SK-N-SH treated with all-trans-retinoic acid at 6 μM for 48 hours (cell line): ENCODE measurements around the gene RND3.

Experiments
- ARNTL ChIP-seq: fragments of 450-650 bp; formaldehyde crosslinking; IDR thresholded peaks from 2 replicates; pipeline ENCODE4 v1.5.0; 2020; ENCODE audit warnings: low read depth, mild to moderate bottlenecking, moderate library complexity, borderline replicate concordance
- BACH2 ChIP-seq: fragments of 250-450 bp; sonication (Bioruptor Pico); IDR thresholded peaks from 2 replicates; pipeline ENCODE4 v1.9.0; 2021; ENCODE audit warnings: mild to moderate bottlenecking, borderline replicate concordance
- CSDC2 ChIP-seq: fragments of 250-450 bp; sonication (Bioruptor Pico); IDR thresholded peaks from 2 replicates; pipeline ENCODE4 v1.5.0; 2020; ENCODE audit warnings: mild to moderate bottlenecking, moderate library complexity
- ESRRG ChIP-seq: fragments of 250-450 bp; sonication (Bioruptor Pico); IDR thresholded peaks from 2 replicates; pipeline ENCODE4 v1.6.1; 2021; ENCODE audit warnings: mild to moderate bottlenecking
- ISL1 ChIP-seq: fragments of 250-450 bp; sonication (Bioruptor Pico); IDR thresholded peaks from 2 replicates; pipeline ENCODE4 v2.1.2; 2022; ENCODE audit warnings: mild to moderate bottlenecking, moderate library complexity
- PPARA ChIP-seq: fragments of 250-450 bp; sonication (Bioruptor Pico); IDR thresholded peaks from 2 replicates; pipeline ENCODE4 v1.5.0; 2020; ENCODE audit warnings: mild to moderate bottlenecking, borderline replicate concordance
- RARB ChIP-seq: fragments of 250-450 bp; sonication (Bioruptor Pico); IDR thresholded peaks from 2 replicates; pipeline ENCODE4 v1.8.0; 2021; ENCODE audit warnings: mild to moderate bottlenecking, moderate library complexity
- SNAI2 ChIP-seq: fragments of 250-450 bp; sonication (Bioruptor Pico); IDR thresholded peaks from 2 replicates; pipeline ENCODE4 v1.5.0; 2020; ENCODE audit warnings: mild to moderate bottlenecking, moderate library complexity
- TCF4 ChIP-seq: fragments of 250-450 bp; sonication (Bioruptor Pico); IDR thresholded peaks from 2 replicates; pipeline ENCODE4 v1.8.0; 2021; ENCODE audit warnings: mild to moderate bottlenecking, moderate library complexity, borderline replicate concordance
- TOX ChIP-seq: fragments of 250-450 bp; sonication (Bioruptor Pico); IDR thresholded peaks from 2 replicates; pipeline ENCODE4 v1.8.0; 2021; ENCODE audit warnings: mild to moderate bottlenecking, moderate library complexity, borderline replicate concordance
- TF ChIP-seq, protein P1 (sequence below): fragments of 250-450 bp; sonication (Bioruptor Pico); IDR thresholded peaks from 2 replicates; pipeline ENCODE4 v1.5.1; 2020; ENCODE audit warnings: low read depth, mild to moderate bottlenecking, moderate library complexity
- TF ChIP-seq, protein P2 (sequence below): fragments of 250-450 bp; sonication (Bioruptor Pico); IDR thresholded peaks from 2 replicates; pipeline ENCODE4 v1.5.0; 2020; ENCODE audit warnings: mild to moderate bottlenecking, moderate library complexity
- TF ChIP-seq, protein P3 (sequence below): fragments of 250-450 bp; sonication (Bioruptor Pico); IDR thresholded peaks from 2 replicates; pipeline ENCODE4 v1.8.0; 2020; ENCODE audit warnings: mild to moderate bottlenecking, moderate library complexity, borderline replicate concordance

DNA sequence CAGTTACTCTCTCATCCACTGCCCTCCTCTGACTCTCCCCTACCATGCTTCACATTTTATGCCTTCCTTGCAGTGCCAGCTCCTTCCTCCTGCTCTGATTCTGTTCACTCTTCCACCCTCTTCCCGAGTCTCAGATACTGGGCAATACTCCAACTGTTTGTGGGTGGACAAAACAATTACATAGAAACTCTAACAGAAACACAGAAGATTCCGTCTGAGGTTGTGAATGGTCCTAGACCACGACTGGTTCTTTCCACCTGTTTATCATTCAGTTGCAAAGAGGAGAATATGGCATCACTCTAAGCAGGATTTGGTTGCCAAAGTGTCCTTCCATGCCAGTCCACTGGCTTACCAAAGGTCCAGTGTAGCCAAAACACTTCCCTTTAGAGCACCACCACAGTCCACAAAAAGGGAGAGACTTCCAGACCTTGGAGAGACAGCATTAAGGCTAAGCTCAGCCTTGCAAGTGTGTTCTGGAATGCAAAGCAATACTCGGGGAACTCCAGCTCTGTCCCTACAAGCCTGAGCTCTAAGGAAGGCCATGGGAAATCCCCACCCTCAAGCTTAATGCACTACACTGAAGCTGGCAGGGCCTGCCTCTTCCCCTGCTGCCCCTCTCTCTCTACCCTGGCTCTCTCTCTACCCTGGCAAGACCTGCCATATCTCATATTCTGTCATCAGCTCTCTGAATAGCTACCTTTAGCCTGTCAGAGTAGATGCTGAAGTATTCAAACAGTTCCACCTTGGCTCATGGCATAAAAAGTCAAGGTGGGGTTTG is 33.6 kb upstream of the RND3 start:
- TF ChIP-seq BACH2 (CRISPR knock-in tag), result no peak
- TF ChIP-seq, protein P1, sequence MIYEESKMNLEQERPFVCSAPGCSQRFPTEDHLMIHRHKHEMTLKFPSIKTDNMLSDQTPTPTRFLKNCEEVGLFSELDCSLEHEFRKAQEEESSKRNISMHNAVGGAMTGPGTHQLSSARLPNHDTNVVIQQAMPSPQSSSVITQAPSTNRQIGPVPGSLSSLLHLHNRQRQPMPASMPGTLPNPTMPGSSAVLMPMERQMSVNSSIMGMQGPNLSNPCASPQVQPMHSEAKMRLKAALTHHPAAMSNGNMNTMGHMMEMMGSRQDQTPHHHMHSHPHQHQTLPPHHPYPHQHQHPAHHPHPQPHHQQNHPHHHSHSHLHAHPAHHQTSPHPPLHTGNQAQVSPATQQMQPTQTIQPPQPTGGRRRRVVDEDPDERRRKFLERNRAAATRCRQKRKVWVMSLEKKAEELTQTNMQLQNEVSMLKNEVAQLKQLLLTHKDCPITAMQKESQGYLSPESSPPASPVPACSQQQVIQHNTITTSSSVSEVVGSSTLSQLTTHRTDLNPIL (CRISPR knock-in tag), result no peak
- TF ChIP-seq, protein P2, sequence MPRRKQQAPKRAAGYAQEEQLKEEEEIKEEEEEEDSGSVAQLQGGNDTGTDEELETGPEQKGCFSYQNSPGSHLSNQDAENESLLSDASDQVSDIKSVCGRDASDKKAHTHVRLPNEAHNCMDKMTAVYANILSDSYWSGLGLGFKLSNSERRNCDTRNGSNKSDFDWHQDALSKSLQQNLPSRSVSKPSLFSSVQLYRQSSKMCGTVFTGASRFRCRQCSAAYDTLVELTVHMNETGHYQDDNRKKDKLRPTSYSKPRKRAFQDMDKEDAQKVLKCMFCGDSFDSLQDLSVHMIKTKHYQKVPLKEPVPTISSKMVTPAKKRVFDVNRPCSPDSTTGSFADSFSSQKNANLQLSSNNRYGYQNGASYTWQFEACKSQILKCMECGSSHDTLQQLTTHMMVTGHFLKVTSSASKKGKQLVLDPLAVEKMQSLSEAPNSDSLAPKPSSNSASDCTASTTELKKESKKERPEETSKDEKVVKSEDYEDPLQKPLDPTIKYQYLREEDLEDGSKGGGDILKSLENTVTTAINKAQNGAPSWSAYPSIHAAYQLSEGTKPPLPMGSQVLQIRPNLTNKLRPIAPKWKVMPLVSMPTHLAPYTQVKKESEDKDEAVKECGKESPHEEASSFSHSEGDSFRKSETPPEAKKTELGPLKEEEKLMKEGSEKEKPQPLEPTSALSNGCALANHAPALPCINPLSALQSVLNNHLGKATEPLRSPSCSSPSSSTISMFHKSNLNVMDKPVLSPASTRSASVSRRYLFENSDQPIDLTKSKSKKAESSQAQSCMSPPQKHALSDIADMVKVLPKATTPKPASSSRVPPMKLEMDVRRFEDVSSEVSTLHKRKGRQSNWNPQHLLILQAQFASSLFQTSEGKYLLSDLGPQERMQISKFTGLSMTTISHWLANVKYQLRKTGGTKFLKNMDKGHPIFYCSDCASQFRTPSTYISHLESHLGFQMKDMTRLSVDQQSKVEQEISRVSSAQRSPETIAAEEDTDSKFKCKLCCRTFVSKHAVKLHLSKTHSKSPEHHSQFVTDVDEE (CRISPR knock-in tag), result no peak
- TF ChIP-seq CSDC2 (CRISPR knock-in tag), result no peak
- no peak for TF ChIP-seq TOX (CRISPR knock-in tag)
- TF ChIP-seq SNAI2 (CRISPR knock-in tag), result no peak
- TF ChIP-seq TCF4 (CRISPR knock-in tag), result no peak
- no peak for TF ChIP-seq ESRRG (CRISPR knock-in tag)
- TF ChIP-seq, protein P3, sequence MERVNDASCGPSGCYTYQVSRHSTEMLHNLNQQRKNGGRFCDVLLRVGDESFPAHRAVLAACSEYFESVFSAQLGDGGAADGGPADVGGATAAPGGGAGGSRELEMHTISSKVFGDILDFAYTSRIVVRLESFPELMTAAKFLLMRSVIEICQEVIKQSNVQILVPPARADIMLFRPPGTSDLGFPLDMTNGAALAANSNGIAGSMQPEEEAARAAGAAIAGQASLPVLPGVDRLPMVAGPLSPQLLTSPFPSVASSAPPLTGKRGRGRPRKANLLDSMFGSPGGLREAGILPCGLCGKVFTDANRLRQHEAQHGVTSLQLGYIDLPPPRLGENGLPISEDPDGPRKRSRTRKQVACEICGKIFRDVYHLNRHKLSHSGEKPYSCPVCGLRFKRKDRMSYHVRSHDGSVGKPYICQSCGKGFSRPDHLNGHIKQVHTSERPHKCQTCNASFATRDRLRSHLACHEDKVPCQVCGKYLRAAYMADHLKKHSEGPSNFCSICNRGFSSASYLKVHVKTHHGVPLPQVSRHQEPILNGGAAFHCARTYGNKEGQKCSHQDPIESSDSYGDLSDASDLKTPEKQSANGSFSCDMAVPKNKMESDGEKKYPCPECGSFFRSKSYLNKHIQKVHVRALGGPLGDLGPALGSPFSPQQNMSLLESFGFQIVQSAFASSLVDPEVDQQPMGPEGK (CRISPR knock-in tag), result no peak
- no peak for TF ChIP-seq RARB
- TF ChIP-seq PPARA, result no peak
- no peak for TF ChIP-seq ARNTL
- TF ChIP-seq ISL1 (CRISPR knock-in tag), result no peak
